Keratinocyte (primary cell): ENCODE data around the gene SELPLG. TPM values are rescaled to one million over a fixed set of nuclear protein-coding genes. Genes with fewer than 3 reads are reported as not detected.

Source experiments
- DNase-seq: peaks from one replicate; pipeline ENCODE4 v3.0.0-alpha.2; 2011; ENCODE audit warnings: low read depth, missing footprints, low spot score
- FAIRE-seq: peaks from 2 replicates; lab custom pipeline; 2011; peaks lifted over from hg19 to GRCh38; lab: Jason Lieb, UNC
- H2AFZ ChIP-seq: 2 replicates; pipeline ENCODE4 v1.6.0; 2012; ENCODE audit warnings: low read length, control low read depth, inconsistent platforms; ENCODE audit not compliant: control insufficient read depth
- H3K27ac ChIP-seq: 2 replicates; pipeline ENCODE4 v1.5.1; 2011; ENCODE audit warnings: low read length; ENCODE audit not compliant: control insufficient read depth, insufficient read depth
- H3K27me3 ChIP-seq: 3 replicates; pipeline ENCODE4 v1.6.0; 2011; ENCODE audit warnings: low read length; ENCODE audit not compliant: control insufficient read depth, insufficient read depth; ENCODE audit errors: extremely low read depth
- H3K36me3 ChIP-seq, 2 experiments: 2 replicates in 1 of 2; 3 replicates in 1 of 2; pipeline ENCODE4 v1.5.1; 2011; ENCODE audit warnings: low read length in 2 of 2, mild to moderate bottlenecking in 1 of 2; ENCODE audit not compliant: control insufficient read depth in 2 of 2, insufficient read depth in 2 of 2; ENCODE audit errors: extremely low read depth in 1 of 2
- H3K4me1 ChIP-seq: 3 replicates; pipeline ENCODE4 v1.5.1; 2011; ENCODE audit warnings: low read length; ENCODE audit not compliant: control insufficient read depth, insufficient read depth; ENCODE audit errors: extremely low read depth
- H3K4me2 ChIP-seq: 3 replicates; pipeline ENCODE4 v1.6.0; 2011; ENCODE audit warnings: low read depth, low read length; ENCODE audit not compliant: control insufficient read depth, insufficient read depth; ENCODE audit errors: extremely low read depth
- H3K4me3 ChIP-seq, 3 experiments: fragments of 200-600 bp in 1 of 3; sonication (generic) in 1 of 3; 2 replicates in 2 of 3; 3 replicates in 1 of 3; pipeline ENCODE4 v1.5.1; 2011 to 2016; ENCODE audit warnings: low read length in 3 of 3, mild to moderate bottlenecking in 3 of 3, control low read depth in 2 of 3, inconsistent platforms in 1 of 3, low read depth in 1 of 3, mixed read lengths in 1 of 3, mixed run types in 1 of 3, moderate library complexity in 1 of 3; ENCODE audit not compliant: control insufficient read depth in 2 of 3, insufficient read depth in 2 of 3; ENCODE audit errors: extremely low read depth in 1 of 3
- H3K79me2 ChIP-seq: 2 replicates; pipeline ENCODE4 v1.6.0; 2012; ENCODE audit warnings: low read length; ENCODE audit not compliant: control insufficient read depth, insufficient read depth
- H3K9ac ChIP-seq: 3 replicates; pipeline ENCODE4 v1.6.0; 2011; ENCODE audit warnings: low read length; ENCODE audit not compliant: control insufficient read depth, insufficient read depth; ENCODE audit errors: extremely low read depth
- H3K9me1 ChIP-seq: 3 replicates; pipeline ENCODE4 v1.6.0; 2011; ENCODE audit warnings: low read length; ENCODE audit not compliant: control insufficient read depth, insufficient read depth; ENCODE audit errors: extremely low read depth
- H3K9me3 ChIP-seq: 2 replicates; pipeline ENCODE4 v1.5.1; 2012; ENCODE audit warnings: low read depth, low read length; ENCODE audit not compliant: control insufficient read depth
- H4K20me1 ChIP-seq: 3 replicates; pipeline ENCODE4 v1.6.0; 2011; ENCODE audit warnings: low read length; ENCODE audit not compliant: control insufficient read depth, insufficient read depth; ENCODE audit errors: extremely low read depth
- CTCF ChIP-seq, 3 experiments: IDR thresholded peaks in 1 of 3; conservative IDR thresholded peaks in 1 of 3; optimal IDR thresholded peaks in 1 of 3; 2 replicates in 2 of 3; 3 replicates in 1 of 3; pipeline versions ENCODE3 to v1.5.1; 2011; ENCODE audit warnings: low read length in 3 of 3, mild to moderate bottlenecking in 3 of 3, moderate library complexity in 2 of 3, control low read depth in 1 of 3, inconsistent platforms in 1 of 3; ENCODE audit not compliant: insufficient read depth in 2 of 3; ENCODE audit errors: extremely low read depth in 1 of 3
- EZH2 ChIP-seq: IDR thresholded peaks from one replicate; pipeline ENCODE4 v1.6.1; 2012; ENCODE audit warnings: inconsistent platforms, mild to moderate bottlenecking, low read length, moderate library complexity
- dilution Hi-C: fragments of 300-500 bp; cut with MboI; formaldehyde crosslinking; loops from one replicate; pipeline ENCODE4 v1.7.0; 2020; ENCODE audit warnings: low sequenced_read_pairs; ENCODE audit not compliant: extremely low pct_ligation_motif_present
- polyA plus RNA-seq, 5 experiments: library from polyadenylated mRNA; depleted of rRNA in 3 of 5; stranded (reverse) in 3 of 5; stranded (forward) in 1 of 5; unstranded in 1 of 5; fragments of >200 nt; gene quantifications; 1 replicate in 1 of 5; 2 replicates in 3 of 5; 3 replicates in 1 of 5; pipeline versions ENCODE4 v1.2.1 to v1.2.3, GENCODE V29; 2011 to 2012; ENCODE audit warnings: missing spikeins in 2 of 5, low read depth in 1 of 5, low replicate concordance in 1 of 5

SELPLG gene
- polyA plus RNA-seq, 1 donor (not counting 4 experiments of a cell fraction or from before 2014, with no cell fraction given): 0.80 TPM

- no peak for FAIRE-seq
These were observed 33.7 kb upstream of the SELPLG start for GRCh38 chr12:108667349-108667748.

DNA sequence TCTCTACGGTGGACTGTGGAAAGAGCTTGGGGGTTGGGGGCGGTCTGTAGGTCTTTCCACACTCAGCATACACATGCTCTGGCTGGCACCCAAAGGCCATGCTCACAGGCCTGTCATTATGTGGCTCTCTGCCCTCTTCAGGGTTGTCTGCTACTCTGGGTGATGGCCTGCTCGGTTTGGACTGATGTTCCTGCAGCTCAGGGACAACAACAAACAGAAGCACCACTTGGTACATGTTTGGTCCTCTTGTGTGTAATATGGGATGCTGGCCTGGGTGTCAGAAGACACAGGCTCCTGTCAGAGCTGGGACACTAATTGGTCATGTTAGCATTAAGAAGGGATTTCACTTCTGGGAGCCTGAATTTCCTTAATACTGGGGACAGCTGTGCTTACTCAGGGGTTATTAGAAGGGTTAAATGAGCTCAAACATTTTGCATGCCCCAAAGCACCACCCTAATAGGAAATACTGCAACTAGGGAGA, 32.7 kb upstream of the SELPLG start:
- FAIRE-seq: no peak

More at GRCh38 chr12:108667349-108667748, 33.7 kb upstream of the SELPLG start:
- no peak for DNase-seq
- H3K27ac ChIP-seq: no peak overlapping the region
- H3K9ac ChIP-seq: no peak overlapping the region
- H3K4me1 ChIP-seq: peaks cover 19% of the 10 kb centered on the region
- H2AFZ ChIP-seq: no peak overlapping the region
- no peak for TF ChIP-seq EZH2
- no peak for TF ChIP-seq CTCF (optimal IDR thresholded peaks at IDR 0.05 in 1 of 3, IDR thresholded peaks at IDR 0.05 in 1 of 3, conservative IDR thresholded peaks at IDR 0.05 in 1 of 3; ENCODE audit: extremely low read depth in 1 of 3, insufficient read depth in 2 of 3, low read length in 3 of 3)
- H3K79me2 ChIP-seq: peaks cover 80% of the 10 kb centered on the region
- no peak overlapping the region for H3K4me2 ChIP-seq
- dilution Hi-C loops: loop anchor here (10.0 kb wide), 1 partner anchor 437 kb away; no protein-coding TSS in a partner anchor
- H3K9me3 ChIP-seq: no peaks in the 10 kb centered on the region
- H3K9me1 ChIP-seq: no peaks in the 10 kb centered on the region
- H3K36me3 ChIP-seq: peaks cover 2 to 9% of the 10 kb centered on the region in 2 experiments
- no peak overlapping the region for H3K4me3 ChIP-seq
- H3K27me3 ChIP-seq: no peaks in the 10 kb centered on the region
- peaks cover 6% of the 10 kb centered on the region for H4K20me1 ChIP-seq

More for the DNA sequence above, 32.7 kb upstream of the SELPLG start:
- no peak overlapping the region for H2AFZ ChIP-seq
- H3K27ac ChIP-seq: no peak overlapping the region
- no peak overlapping the region for H3K4me2 ChIP-seq
- no peak for TF ChIP-seq CTCF (optimal IDR thresholded peaks at IDR 0.05 in 1 of 3, IDR thresholded peaks at IDR 0.05 in 1 of 3, conservative IDR thresholded peaks at IDR 0.05 in 1 of 3; ENCODE audit: extremely low read depth in 1 of 3, insufficient read depth in 2 of 3, low read length in 3 of 3)
- no peak for TF ChIP-seq EZH2
- H3K27me3 ChIP-seq: no peaks in the 10 kb centered on the region
- H3K79me2 ChIP-seq: peaks cover 81% of the 10 kb centered on the region
- no peaks in the 10 kb centered on the region for H3K9me1 ChIP-seq
- H3K4me1 ChIP-seq: peaks cover 19% of the 10 kb centered on the region
- dilution Hi-C loops: loop anchor here (10.0 kb wide), 1 partner anchor 438 kb away; no protein-coding TSS in a partner anchor
- peaks cover 2% of the 10 kb centered on the region for H4K20me1 ChIP-seq
- peaks cover 5 to 15% of the 10 kb centered on the region in 2 experiments for H3K36me3 ChIP-seq
- no peak overlapping the region for H3K4me3 ChIP-seq
- no peak overlapping the region for H3K9ac ChIP-seq
- no peaks in the 10 kb centered on the region for H3K9me3 ChIP-seq
- no peak for DNase-seq
